Measurements from ENCODE around the gene DZANK1. TPM values are rescaled to one million over a fixed set of nuclear protein-coding genes. Genes with fewer than 3 reads are reported as not detected.

DZANK1 gene
- total and polyA plus RNA-seq, 9 of the 15 experiments (the other 6 are each of a cell fraction or from before 2014, with no cell fraction given): 0.04 to 0.18 (median 0.11) TPM; not detected in 2

DNA sequence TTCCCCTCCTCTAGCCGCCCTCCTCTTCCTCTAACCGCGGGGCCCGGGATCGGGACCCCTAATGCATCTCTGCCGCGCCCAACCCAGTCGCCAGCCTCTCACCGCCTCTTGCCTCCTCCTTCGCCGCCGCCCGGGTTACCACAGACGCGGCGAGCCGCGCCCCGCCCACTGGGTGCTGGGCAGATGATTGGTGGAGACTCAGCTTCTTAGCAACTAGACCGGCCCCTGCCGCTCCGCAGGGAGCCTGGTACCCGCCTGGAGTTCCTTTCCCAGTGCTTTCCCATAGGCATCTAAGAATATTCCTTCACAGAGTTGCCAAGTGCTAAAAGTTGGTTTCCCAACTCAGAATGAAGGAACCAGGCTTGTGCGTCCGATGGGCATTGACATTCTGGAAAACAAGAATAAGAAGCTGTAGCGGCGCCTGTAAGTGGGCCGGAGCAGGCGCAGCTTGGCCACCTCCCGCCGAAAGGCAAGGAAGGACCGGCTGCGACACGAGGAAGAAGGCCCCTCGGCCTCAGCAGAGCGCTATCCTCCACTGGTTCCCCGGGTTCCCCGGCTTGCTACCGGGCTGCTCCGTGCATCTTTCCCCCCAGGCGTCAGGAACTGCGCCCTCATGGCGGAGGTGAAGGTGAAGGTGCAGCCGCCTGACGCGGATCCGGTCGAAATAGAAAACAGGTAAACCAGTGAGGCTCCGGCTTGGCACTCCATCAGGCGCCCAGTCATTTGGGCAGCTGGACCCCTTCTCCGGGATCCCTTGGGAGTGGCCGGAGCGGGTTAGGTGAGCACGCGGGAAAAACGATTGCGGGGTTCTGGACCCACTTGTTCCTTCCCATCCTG lies at the start of gene DZANK1, which contains the start of gene POLR3F (continued):
- TF ChIP-seq, protein P1, sequence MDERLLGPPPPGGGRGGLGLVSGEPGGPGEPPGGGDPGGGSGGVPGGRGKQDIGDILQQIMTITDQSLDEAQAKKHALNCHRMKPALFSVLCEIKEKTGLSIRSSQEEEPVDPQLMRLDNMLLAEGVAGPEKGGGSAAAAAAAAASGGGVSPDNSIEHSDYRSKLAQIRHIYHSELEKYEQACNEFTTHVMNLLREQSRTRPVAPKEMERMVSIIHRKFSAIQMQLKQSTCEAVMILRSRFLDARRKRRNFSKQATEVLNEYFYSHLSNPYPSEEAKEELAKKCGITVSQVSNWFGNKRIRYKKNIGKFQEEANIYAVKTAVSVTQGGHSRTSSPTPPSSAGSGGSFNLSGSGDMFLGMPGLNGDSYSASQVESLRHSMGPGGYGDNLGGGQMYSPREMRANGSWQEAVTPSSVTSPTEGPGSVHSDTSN (CRISPR knock-in tag; IDR thresholded peaks at IDR 0.05; ENCODE audit: low read depth): no peak
- TF ChIP-seq, protein P1 (tag; conservative IDR thresholded peaks at IDR 0.05; ENCODE audit: low read depth): no peak

GRCh38 chr20:18515973-18516372 lies 49.1 kb upstream of the DZANK1 start:
- POLR2A ChIA-PET: interaction anchor here (0.8 kb wide), 1 partner anchor 8 kb away, joined by 3 read pairs; no protein-coding TSS in a partner anchor
- FAIRE-seq (no peak), ATAC-seq (no peak), DNase-seq (ENCODE audit: extremely low read depth in 1 of 4, low spot score in 3 of 4) (no peak)
- Histone ChIP-seq H2AFZ (ENCODE audit: low read depth, low read length) (no peak overlapping the region), H3K9ac (ENCODE audit: insufficient read depth in 1 of 2, low read depth in 2 of 2, low read length in 2 of 2) (no peak overlapping the region), H3K4me3 (no peak overlapping the region), H3K4me1 (replicated peaks in 1 of 2; ENCODE audit: control insufficient read depth in 2 of 2, insufficient read depth in 2 of 2, low read length in 2 of 2) (no peaks in the 10 kb centered on the region), H3K9me1 (ENCODE audit: control insufficient read depth, insufficient read depth, low read length) (no peaks in the 10 kb centered on the region), H3K4me2 (ENCODE audit: insufficient read depth, low read length) (no peak overlapping the region), H3K36me3 (ENCODE audit: control insufficient read depth, insufficient read depth, low read length) (peaks cover 37% of the 10 kb centered on the region), H4K20me1 (replicated peaks; ENCODE audit: control insufficient read depth, insufficient read depth, low read length) (no peaks in the 10 kb centered on the region), H3K27me3 (ENCODE audit: control insufficient read depth in 2 of 2, insufficient read depth in 2 of 2, low read length in 2 of 2) (no peaks in the 10 kb centered on the region), H3K79me2 (ENCODE audit: control insufficient read depth, insufficient read depth, low read length) (no peaks in the 10 kb centered on the region), H3K9me3 (replicated peaks; ENCODE audit: control insufficient read depth, insufficient read depth, low read depth, low read length) (no peaks in the 10 kb centered on the region), H3K27ac (ENCODE audit: extremely low read depth, low read depth, low read length) (no peak overlapping the region)
- in situ Hi-C loops (cut with MboI) (no loop called here), intact Hi-C loops (cut with micrococcal nuclease) (no loop called here)
- BruUV-seq (replicated peaks): no TSS peak
- TF ChIP-seq MEIS2 (IDR thresholded peaks at IDR 0.05; ENCODE audit: partially characterized antibody) (no peak), PTRF (tag; IDR thresholded peaks at IDR 0.05) (no peak), TSC22D4 (tag; IDR thresholded peaks at IDR 0.05) (no peak)
- CTCF ChIA-PET (ENCODE audit: low intra/inter-chr PET ratio): no interaction called here
